Measurements from ENCODE around the gene KLF11.

DNA sequence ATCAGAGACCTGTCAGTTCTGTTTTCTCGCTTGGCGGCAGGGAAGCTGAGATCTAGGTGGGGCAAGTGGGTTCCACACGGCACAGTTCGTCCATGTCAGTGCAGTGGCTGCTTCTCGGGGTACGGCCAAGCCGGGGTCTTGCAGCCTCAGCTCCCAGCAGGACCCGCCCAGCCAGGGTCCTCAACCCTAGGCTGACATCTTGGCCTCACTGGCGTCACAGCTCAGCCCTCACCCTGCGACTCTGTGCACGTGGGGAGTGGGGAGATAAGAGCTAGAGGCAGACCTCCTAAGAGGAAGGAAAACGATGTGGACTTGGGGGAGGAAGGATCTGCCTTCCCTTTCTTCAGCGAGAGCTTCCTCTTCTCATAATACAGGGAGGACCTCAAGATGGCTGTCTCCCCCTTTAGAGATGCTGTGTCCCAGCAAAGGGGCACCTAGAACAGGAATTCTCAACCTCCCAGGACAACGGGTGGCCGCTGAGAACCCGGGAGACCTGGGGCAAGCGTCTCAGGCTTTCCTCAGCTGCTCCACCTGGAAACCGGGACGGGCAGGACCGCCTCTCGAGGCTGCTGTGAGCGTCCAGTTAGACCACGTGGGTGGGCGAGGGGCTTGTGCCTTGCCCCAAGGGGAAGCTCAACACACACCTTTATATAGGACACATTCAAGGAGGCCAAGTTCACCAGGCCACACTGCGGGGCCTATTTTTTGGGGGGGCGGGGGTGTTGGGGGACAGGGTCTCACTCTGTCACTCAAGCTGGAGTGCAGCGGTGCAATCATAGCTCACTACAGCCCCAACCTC, 23.5 kb upstream of the KLF11 start:
- TF ChIP-seq, protein P1, sequence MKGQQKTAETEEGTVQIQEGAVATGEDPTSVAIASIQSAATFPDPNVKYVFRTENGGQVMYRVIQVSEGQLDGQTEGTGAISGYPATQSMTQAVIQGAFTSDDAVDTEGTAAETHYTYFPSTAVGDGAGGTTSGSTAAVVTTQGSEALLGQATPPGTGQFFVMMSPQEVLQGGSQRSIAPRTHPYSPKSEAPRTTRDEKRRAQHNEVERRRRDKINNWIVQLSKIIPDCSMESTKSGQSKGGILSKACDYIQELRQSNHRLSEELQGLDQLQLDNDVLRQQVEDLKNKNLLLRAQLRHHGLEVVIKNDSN (IDR thresholded peaks at IDR 0.05) = no peak
- TF ChIP-seq TEAD4 (IDR thresholded peaks at IDR 0.05) (no peak), TCF12 (IDR thresholded peaks at IDR 0.05; ENCODE audit: low read depth) (no peak), EP300 (IDR thresholded peaks at IDR 0.05; ENCODE audit: borderline replicate concordance) (no peak), TAF1 (IDR thresholded peaks at IDR 0.05; ENCODE audit: low read depth) (no peak), RAD21 (IDR thresholded peaks at IDR 0.05; ENCODE audit: low read depth) (no peak), FOXM1 (IDR thresholded peaks at IDR 0.05; ENCODE audit: borderline replicate concordance, low read depth) (no peak), ZBTB7A (IDR thresholded peaks at IDR 0.05; ENCODE audit: low read depth) (no peak), YY1 (IDR thresholded peaks at IDR 0.05; ENCODE audit: low read depth) (no peak), CEBPB (IDR thresholded peaks at IDR 0.05) (no peak)
- TF ChIP-seq, protein P2, sequence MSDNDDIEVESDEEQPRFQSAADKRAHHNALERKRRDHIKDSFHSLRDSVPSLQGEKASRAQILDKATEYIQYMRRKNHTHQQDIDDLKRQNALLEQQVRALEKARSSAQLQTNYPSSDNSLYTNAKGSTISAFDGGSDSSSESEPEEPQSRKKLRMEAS (IDR thresholded peaks at IDR 0.05) = no peak
- TF ChIP-seq, protein P3, sequence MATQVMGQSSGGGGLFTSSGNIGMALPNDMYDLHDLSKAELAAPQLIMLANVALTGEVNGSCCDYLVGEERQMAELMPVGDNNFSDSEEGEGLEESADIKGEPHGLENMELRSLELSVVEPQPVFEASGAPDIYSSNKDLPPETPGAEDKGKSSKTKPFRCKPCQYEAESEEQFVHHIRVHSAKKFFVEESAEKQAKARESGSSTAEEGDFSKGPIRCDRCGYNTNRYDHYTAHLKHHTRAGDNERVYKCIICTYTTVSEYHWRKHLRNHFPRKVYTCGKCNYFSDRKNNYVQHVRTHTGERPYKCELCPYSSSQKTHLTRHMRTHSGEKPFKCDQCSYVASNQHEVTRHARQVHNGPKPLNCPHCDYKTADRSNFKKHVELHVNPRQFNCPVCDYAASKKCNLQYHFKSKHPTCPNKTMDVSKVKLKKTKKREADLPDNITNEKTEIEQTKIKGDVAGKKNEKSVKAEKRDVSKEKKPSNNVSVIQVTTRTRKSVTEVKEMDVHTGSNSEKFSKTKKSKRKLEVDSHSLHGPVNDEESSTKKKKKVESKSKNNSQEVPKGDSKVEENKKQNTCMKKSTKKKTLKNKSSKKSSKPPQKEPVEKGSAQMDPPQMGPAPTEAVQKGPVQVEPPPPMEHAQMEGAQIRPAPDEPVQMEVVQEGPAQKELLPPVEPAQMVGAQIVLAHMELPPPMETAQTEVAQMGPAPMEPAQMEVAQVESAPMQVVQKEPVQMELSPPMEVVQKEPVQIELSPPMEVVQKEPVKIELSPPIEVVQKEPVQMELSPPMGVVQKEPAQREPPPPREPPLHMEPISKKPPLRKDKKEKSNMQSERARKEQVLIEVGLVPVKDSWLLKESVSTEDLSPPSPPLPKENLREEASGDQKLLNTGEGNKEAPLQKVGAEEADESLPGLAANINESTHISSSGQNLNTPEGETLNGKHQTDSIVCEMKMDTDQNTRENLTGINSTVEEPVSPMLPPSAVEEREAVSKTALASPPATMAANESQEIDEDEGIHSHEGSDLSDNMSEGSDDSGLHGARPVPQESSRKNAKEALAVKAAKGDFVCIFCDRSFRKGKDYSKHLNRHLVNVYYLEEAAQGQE (IDR thresholded peaks at IDR 0.05; ENCODE audit: low read depth) = no peak
